HCT116 (cell line): ENCODE measurements around the gene CEP131.

Source experiments
- ATF3 ChIP-seq: IDR thresholded peaks from 2 replicates; pipeline ENCODE4 v1.6.1; 2012
- CTCF ChIP-seq, 3 experiments: fragments of 200-600 bp in 1 of 3; sonication (generic) in 1 of 3; IDR thresholded peaks in 2 of 3; conservative IDR thresholded peaks in 1 of 3; 2 replicates each; pipeline ENCODE4 v1.5.1; 2012 to 2017; ENCODE audit warnings: low read depth in 2 of 3, low read length in 2 of 3, antibody characterized with exemption in 1 of 3, borderline replicate concordance in 1 of 3, control low read depth in 1 of 3, mild to moderate bottlenecking in 1 of 3, mixed read lengths in 1 of 3, mixed run types in 1 of 3, moderate library complexity in 1 of 3; ENCODE audit not compliant: insufficient read depth in 1 of 3
- EGR1 ChIP-seq: IDR thresholded peaks from 2 replicates; pipeline ENCODE4 v1.6.1; 2012; ENCODE audit warnings: low read depth
- EZH2 ChIP-seq: fragments of 200-600 bp; sonication (generic); IDR thresholded peaks from 2 replicates; pipeline ENCODE4 v1.6.1; 2017; ENCODE audit warnings: antibody characterized with exemption, mixed run types
- EZH2phosphoT487 ChIP-seq: fragments of 200-600 bp; IDR thresholded peaks from 2 replicates; pipeline ENCODE4 v1.6.1; 2018; ENCODE audit warnings: antibody characterized with exemption, borderline replicate concordance
- POLR2A ChIP-seq: IDR thresholded peaks from 2 replicates; pipeline ENCODE4 v1.7.0; 2011; ENCODE audit warnings: borderline replicate concordance; ENCODE audit not compliant: insufficient read depth, insufficient read length; ENCODE audit errors: extremely low read depth
- SIN3A ChIP-seq: IDR thresholded peaks from 2 replicates; pipeline ENCODE4 v1.6.1; 2012; ENCODE audit warnings: low read depth
- SRF ChIP-seq: IDR thresholded peaks from 2 replicates; pipeline ENCODE4 v1.6.1; 2012; ENCODE audit warnings: low read depth
- ZBTB33 ChIP-seq: IDR thresholded peaks from 2 replicates; pipeline ENCODE4 v1.6.1; 2011; ENCODE audit warnings: mild to moderate bottlenecking, low read length, moderate library complexity; ENCODE audit not compliant: insufficient replicate concordance; ENCODE audit errors: extremely low read depth
- ZNF274 ChIP-seq: fragments of 200-500 bp; sonication (Bioruptor generic); IDR thresholded peaks from 2 replicates; pipeline ENCODE4 v1.6.1; 2014; ENCODE audit warnings: mild to moderate bottlenecking, low read depth, low read length, inconsistent platforms

- no peak for TF ChIP-seq CTCF (IDR thresholded peaks at IDR 0.05 in 2 of 3, conservative IDR thresholded peaks at IDR 0.05 in 1 of 3; ENCODE audit: borderline replicate concordance in 1 of 3, insufficient read depth in 1 of 3, low read depth in 2 of 3, low read length in 2 of 3)
- no peak for TF ChIP-seq EGR1
- no peak for TF ChIP-seq ZNF274
- no peak for TF ChIP-seq ATF3
- no peak for TF ChIP-seq EZH2phosphoT487
- TF ChIP-seq POLR2A = no peak
- TF ChIP-seq EZH2 = no peak
- no peak for TF ChIP-seq SRF
- no peak for TF ChIP-seq SIN3A
- no peak for TF ChIP-seq ZBTB33
Observed at GRCh38 chr17:81162491-81162890, 60.3 kb downstream of the CEP131 start.
